GM19025 (cell line): ENCODE data around the gene RSPH9.

Source experiments
- ATAC-seq: cut with Tn5 transposase; IDR thresholded peaks from one replicate; pipeline ENCODE4 v1.9.1; 2021; ENCODE audit warnings: mild to moderate bottlenecking, low read depth, moderate library complexity; ENCODE audit not compliant: unreplicated experiment

The RSPH9 gene

DNA sequence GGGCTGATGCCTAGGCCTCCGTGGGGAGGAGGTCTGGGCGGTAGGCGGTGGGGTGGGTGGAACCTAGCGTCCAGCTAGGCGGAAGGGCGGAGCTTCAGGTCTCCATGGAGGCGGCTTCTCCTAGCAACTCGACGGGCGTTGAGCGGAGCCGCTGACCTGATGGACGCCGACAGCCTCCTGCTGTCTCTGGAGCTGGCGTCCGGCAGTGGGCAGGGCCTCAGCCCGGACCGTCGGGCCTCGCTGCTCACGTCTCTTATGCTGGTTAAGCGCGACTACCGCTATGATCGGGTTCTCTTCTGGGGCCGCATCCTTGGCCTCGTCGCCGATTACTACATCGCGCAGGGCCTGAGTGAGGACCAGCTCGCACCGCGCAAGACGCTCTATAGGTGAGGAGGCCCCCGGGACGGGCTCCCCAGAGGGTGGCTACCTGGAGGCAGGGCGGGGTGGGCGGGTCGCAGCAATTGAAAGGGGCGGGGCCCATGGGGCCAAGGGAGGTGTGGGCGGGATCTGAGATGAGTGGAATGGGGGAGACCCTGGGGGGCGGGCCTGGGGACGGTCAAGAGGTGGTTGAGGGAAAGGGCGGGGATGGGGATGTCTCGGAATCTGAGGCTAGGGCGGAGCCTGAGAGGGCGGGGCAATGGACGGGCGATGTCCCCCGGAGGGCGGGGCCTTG, at the start of gene RSPH9:
RSPH9 (plus strand) TSS at position 97 of the 673 bp plus-strand sequence; CDS start at position 160, 63 bp downstream.
- ATAC-seq, result no peak

- no peak for ATAC-seq
Measured at GRCh38 chr6:43600595-43600994, 44.2 kb upstream of the RSPH9 start.

- no peak for ATAC-seq
Measured at GRCh38 chr6:43604174-43604573, 40.7 kb upstream of the RSPH9 start.

DNA sequence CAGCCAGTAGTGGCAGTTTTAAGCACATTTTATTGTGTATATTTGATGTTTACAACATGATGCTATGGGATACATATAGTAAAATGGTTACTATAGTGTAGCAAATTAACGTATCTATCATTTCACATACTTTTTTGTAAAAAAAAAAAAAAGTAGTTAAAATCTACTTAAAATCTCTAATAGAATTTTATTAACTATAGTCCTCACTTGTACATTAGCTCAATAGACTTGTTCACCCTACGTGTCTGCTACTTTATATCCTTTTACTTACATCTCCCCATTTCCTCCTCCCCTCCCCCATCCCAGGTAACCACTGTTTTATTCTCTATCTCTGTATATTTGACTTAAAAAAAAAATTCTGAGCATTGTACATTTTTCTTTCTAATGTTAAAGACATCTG, 38.8 kb upstream of the RSPH9 start:
- no peak for ATAC-seq

- ATAC-seq, result no peak
Measured at GRCh38 chr6:43608310-43608763, 36.5 kb upstream of the RSPH9 start.

GRCh38 chr6:43608807-43609206, 36.0 kb upstream of the RSPH9 start:
- ATAC-seq, result no peak

DNA sequence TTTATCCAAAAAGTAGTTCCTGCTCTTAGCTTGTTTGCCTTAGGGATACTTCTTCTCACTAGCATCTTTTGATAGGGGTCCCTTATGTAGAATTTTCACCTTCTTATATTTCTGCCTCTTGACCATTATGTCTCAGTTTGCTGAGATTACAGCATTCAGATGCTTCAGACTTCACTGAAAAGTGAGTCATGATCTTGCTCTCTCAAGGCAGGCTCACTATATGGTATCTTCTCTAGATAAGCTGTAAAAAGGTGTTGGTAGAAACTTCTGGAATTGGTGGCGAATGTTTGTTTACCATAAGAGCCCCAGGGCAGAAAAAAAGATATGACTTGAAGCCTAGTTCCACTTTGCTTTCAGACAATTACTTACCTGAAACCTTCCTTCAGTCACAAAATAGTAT, 35.4 kb upstream of the RSPH9 start:
- no peak for ATAC-seq

- no peak for ATAC-seq
Measured at GRCh38 chr6:43610431-43610830, 34.4 kb upstream of the RSPH9 start.

DNA sequence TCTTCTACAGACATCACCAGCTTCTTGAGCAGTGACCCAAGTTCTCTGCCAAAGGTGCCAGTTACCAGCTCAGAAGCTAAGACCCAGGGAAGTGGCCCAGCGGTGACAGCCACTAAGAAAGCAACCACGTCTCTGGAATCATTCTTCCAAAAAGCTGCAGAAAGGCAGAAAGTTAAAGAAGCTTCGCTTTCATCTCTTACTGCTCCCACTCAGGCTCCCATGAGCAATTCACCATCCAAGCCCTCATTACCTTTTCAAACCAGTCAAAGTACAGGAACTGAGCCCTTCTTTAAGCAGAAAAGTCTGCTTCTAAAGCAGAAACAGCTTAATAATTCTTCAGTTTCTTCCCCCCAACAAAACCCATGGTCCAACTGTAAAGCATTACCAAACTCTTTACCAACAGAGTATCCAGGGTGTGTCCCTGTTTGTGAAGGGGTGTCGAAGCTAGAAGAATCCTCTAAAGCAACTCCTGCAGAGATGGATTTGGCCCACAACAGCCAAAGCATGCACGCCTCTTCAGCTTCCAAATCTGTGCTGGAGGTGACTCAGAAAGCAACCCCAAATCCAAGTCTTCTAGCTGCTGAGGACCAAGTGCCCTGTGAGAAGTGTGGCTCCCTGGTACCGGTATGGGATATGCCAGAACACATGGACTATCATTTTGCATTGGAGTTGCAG, 31.0 kb upstream of the RSPH9 start:
- ATAC-seq, result no peak

DNA sequence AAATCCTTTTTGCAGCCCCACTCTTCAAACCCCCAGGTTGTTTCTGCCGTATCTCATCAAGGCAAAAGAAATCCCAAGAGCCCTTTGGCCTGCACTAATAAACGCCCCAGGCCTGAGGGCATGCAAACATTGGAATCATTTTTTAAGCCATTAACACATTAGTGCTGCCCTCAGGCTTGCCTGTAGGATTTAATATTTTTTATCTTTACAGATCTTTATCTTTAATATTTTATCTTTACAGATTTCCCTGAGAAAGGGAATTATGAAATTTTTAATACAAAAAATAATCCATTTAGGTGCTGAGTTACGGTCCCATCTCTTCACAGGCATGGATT, 30.5 kb upstream of the RSPH9 start:
- no peak for ATAC-seq

- ATAC-seq, result no peak
Measured at GRCh38 chr6:43616725-43617472, 27.9 kb upstream of the RSPH9 start.

DNA sequence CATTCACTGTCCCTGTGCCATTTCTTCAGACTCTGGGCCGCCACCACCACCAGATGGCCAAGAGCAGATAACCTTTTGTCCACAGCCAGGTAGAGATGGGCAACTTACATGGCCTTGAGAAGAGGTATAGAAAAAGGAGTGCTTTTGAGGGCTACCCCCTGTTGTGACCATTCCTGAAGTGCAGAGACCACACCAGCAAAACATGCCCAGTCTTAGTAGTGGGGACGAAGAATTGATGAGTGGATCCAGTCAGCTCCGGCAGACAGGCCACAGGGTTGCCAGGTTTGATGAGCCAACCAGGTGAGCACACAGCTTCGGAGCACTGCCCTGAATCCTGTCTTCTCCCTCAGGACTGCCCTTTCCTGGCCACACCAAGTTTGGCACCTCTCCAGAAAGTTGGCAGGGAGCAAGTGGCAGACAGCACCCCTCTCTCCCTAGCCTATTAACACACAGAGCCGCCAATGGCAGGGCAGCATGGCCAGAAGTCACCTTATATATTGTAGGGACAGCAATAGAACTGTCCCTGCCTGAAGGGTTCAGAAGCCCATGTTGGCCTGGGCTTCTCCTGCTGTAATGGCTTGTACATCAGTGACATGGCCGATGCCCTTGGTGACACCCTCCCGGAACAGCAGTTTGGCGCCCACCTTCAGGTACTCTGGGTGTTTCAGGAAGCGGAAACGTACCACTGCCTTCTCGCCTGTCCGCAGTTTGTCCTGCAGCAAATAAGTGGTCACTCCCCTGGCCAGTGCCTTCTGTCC, 23.6 kb upstream of the RSPH9 start:
- ATAC-seq, result no peak

GRCh38 chr6:43621836-43622180, 23.0 kb upstream of the RSPH9 start:
- no peak for ATAC-seq

DNA sequence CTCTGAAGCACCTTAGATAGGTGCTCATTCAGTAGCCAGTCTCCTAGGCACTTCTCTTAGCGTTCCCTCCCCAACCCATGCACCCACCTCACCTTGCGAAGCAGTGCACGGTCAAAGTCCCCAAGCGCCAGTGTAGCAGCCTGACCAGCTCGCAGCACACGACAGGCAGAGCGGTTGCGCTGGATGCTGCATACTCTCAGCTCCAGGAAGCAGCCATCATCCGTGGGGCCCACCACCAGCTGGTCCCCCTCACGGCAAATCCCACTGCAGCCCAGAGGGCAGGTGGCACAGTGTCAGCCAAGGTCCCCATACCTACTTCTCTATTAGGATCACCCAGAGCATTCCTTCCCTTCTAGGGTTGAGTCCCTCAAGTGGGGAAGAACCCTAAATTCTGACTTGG, 22.3 kb upstream of the RSPH9 start:
- no peak for ATAC-seq

GRCh38 chr6:43623880-43624785, 20.7 kb upstream of the RSPH9 start:
- no peak for ATAC-seq

- ATAC-seq, result no peak
Measured at GRCh38 chr6:43624786-43625288, 20.0 kb upstream of the RSPH9 start.

- ATAC-seq, result no peak
Measured at GRCh38 chr6:43625393-43625992, 19.3 kb upstream of the RSPH9 start.

- ATAC-seq, result no peak
Measured at GRCh38 chr6:43627008-43627825, 17.6 kb upstream of the RSPH9 start.
